WTC11 (cell line): ENCODE measurements around the gene WDR87. TPM values are rescaled to one million over a fixed set of nuclear protein-coding genes. Genes with fewer than 3 reads are reported as not detected.
A peak's percentile ranks its signal among the peaks of the same experiment; 100 is the strongest.

ENCODE experiments used
- ATAC-seq: fragments of 200-7000 bp; cut with Tn5 transposase; 2 replicates; pipeline ENCODE4 v1.10.0; 2021; ENCODE audit warnings: mild to moderate bottlenecking, moderate library complexity
- CTCF ChIA-PET: fragments of 300-600 bp; sonication (Branson Sonifier 250); formaldehyde crosslinking; loops from one replicate; lab custom pipeline; 2021; ENCODE audit warnings: antibody characterized with exemption; lab: Charles Lee
- POLR2A ChIA-PET: fragments of 350-600 bp; sonication (Branson Sonifier 250); formaldehyde crosslinking; loops from one replicate; lab custom pipeline; 2021; ENCODE audit warnings: antibody characterized with exemption; lab: Charles Lee
- DNase-seq: peaks from one replicate; pipeline ENCODE4 v3.0.0; 2021; ENCODE audit warnings: low spot score
- H3K27ac Mint-ChIP-seq: 2 replicates; pipeline ENCODE4 v1.8.0; 2021; ENCODE audit warnings: mixed read lengths
- H3K27me3 Mint-ChIP-seq: 2 replicates; pipeline ENCODE4 v1.8.0; 2021; ENCODE audit warnings: low read depth, mild to moderate bottlenecking, moderate library complexity, mixed read lengths
- H3K36me3 Mint-ChIP-seq: 2 replicates; pipeline ENCODE4 v1.8.0; 2021; ENCODE audit warnings: mixed read lengths
- H3K4me1 Mint-ChIP-seq: 2 replicates; pipeline ENCODE4 v1.8.0; 2022; ENCODE audit warnings: mixed read lengths
- H3K4me3 Mint-ChIP-seq: 2 replicates; pipeline ENCODE4 v1.8.0; 2021; ENCODE audit warnings: mild to moderate bottlenecking, moderate library complexity, mixed read lengths
- H3K9me3 Mint-ChIP-seq: 2 replicates; pipeline ENCODE4 v1.8.0; 2021; ENCODE audit warnings: mixed read lengths
- ESRRA ChIP-seq: sonication (generic); formaldehyde crosslinking; IDR thresholded peaks from 2 replicates; pipeline ENCODE4 v1.8.1; 2022; ENCODE audit warnings: mild to moderate bottlenecking, missing genetic modification reagents, borderline replicate concordance
- FOXP4 ChIP-seq: sonication (generic); formaldehyde crosslinking; IDR thresholded peaks from 2 replicates; pipeline ENCODE4 v1.8.0; 2022; ENCODE audit warnings: mild to moderate bottlenecking, missing genetic modification reagents
- MXD4 ChIP-seq: fragments of 250-450 bp; sonication (Bioruptor Pico); IDR thresholded peaks from 2 replicates; pipeline ENCODE4 v1.8.0; 2021; ENCODE audit warnings: mild to moderate bottlenecking, moderate library complexity, borderline replicate concordance
- NR1H2 ChIP-seq: sonication (generic); formaldehyde crosslinking; IDR thresholded peaks from 2 replicates; pipeline ENCODE4 v1.9.0; 2021; ENCODE audit warnings: mild to moderate bottlenecking, moderate library complexity, missing genetic modification reagents
- OVOL2 ChIP-seq: fragments of 250-450 bp; sonication (Bioruptor Pico); IDR thresholded peaks from 2 replicates; pipeline ENCODE4 v1.9.0; 2021; ENCODE audit warnings: mild to moderate bottlenecking, borderline replicate concordance
- SP1 ChIP-seq: sonication (generic); formaldehyde crosslinking; conservative IDR thresholded peaks from 2 replicates; pipeline ENCODE4 v1.8.1; 2022; ENCODE audit warnings: missing genetic modification reagents
- TEAD4 ChIP-seq: sonication (generic); formaldehyde crosslinking; IDR thresholded peaks from 2 replicates; pipeline ENCODE4 v1.8.0; 2022; ENCODE audit warnings: mild to moderate bottlenecking, missing genetic modification reagents
- ZBTB21 ChIP-seq: sonication (generic); formaldehyde crosslinking; IDR thresholded peaks from 2 replicates; pipeline ENCODE4 v1.8.1; 2023; ENCODE audit warnings: mild to moderate bottlenecking, missing genetic modification reagents, borderline replicate concordance
- ZNF121 ChIP-seq: sonication (generic); formaldehyde crosslinking; IDR thresholded peaks from 2 replicates; pipeline ENCODE4 v1.8.0; 2023; ENCODE audit warnings: missing genetic modification reagents
- ZNF532 ChIP-seq: fragments of 250-450 bp; sonication (Bioruptor Pico); IDR thresholded peaks from 2 replicates; pipeline ENCODE4 v1.9.0; 2021; ENCODE audit warnings: mild to moderate bottlenecking, borderline replicate concordance
- ZNF671 ChIP-seq: fragments of 250-450 bp; sonication (Bioruptor Pico); IDR thresholded peaks from 2 replicates; pipeline ENCODE4 v1.8.0; 2021; ENCODE audit warnings: mild to moderate bottlenecking
- total RNA-seq: library from RNA; stranded (reverse); gene quantifications from 3 replicates; pipeline ENCODE4 v1.2.3, GENCODE V29; 2021
- TF ChIP-seq, protein P1 (sequence below): sonication (generic); formaldehyde crosslinking; IDR thresholded peaks from 2 replicates; pipeline ENCODE4 v1.8.1; 2023; ENCODE audit warnings: mild to moderate bottlenecking, moderate library complexity, missing genetic modification reagents
- TF ChIP-seq, protein P2 (sequence below): sonication (generic); formaldehyde crosslinking; IDR thresholded peaks from 2 replicates; pipeline ENCODE4 v1.8.0; 2022; ENCODE audit warnings: mild to moderate bottlenecking, missing genetic modification reagents
- TF ChIP-seq, protein P3 (sequence below): sonication (generic); formaldehyde crosslinking; IDR thresholded peaks from 2 replicates; pipeline ENCODE4 v1.8.1; 2022; ENCODE audit warnings: mild to moderate bottlenecking, moderate library complexity, missing genetic modification reagents

The WDR87 gene
- total RNA-seq, 1 experiment from 2014 or later: not detected

GRCh38 chr19:37938353-37938752 lies 32.0 kb upstream of the WDR87 start:
- H3K9me3 Mint-ChIP-seq: peaks cover 40% of the 10 kb centered on the region
- ChIA-PET CTCF (interaction anchor here (2.0 kb wide), 1 partner anchor 31 kb away, joined by 5 read pairs; the partner anchor contains the start of genes SIPA1L3 and WDR87), POLR2A (no interaction called here)
- H3K36me3 Mint-ChIP-seq: peaks cover 46% of the 10 kb centered on the region
- no peak for DNase-seq
- H3K27ac Mint-ChIP-seq: no peak overlapping the region
- no peak for ATAC-seq
- H3K27me3 Mint-ChIP-seq: no peaks in the 10 kb centered on the region; the same call in 1 of the 2 replicates
- H3K4me3 Mint-ChIP-seq: no peak overlapping the region
- H3K4me1 Mint-ChIP-seq: peaks cover 10% of the 10 kb centered on the region
- no peak for TF ChIP-seq FOXP4 (CRISPR knock-in tag)
- TF ChIP-seq, protein P1, sequence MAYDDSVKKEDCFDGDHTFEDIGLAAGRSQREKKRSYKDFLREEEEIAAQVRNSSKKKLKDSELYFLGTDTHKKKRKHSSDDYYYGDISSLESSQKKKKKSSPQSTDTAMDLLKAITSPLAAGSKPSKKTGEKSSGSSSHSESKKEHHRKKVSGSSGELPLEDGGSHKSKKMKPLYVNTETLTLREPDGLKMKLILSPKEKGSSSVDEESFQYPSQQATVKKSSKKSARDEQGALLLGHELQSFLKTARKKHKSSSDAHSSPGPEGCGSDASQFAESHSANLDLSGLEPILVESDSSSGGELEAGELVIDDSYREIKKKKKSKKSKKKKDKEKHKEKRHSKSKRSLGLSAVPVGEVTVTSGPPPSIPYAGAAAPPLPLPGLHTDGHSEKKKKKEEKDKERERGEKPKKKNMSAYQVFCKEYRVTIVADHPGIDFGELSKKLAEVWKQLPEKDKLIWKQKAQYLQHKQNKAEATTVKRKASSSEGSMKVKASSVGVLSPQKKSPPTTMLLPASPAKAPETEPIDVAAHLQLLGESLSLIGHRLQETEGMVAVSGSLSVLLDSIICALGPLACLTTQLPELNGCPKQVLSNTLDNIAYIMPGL: no peak
- TF ChIP-seq NR1H2 (CRISPR knock-in tag): no peak
- no peak for TF ChIP-seq ZNF532
- no peak for TF ChIP-seq MXD4 (CRISPR knock-in tag)
- TF ChIP-seq SP1 (CRISPR knock-in tag): no peak
- no peak for TF ChIP-seq ZBTB21
- TF ChIP-seq, all 79 proteins: peak for 0

GRCh38 chr19:37936886-37937285 lies 30.5 kb upstream of the WDR87 start:
- DNase-seq (no peak), ATAC-seq (no peak)
- H3K4me1 Mint-ChIP-seq: peaks cover 23% of the 10 kb centered on the region
- no peaks in the 10 kb centered on the region; the same call in 1 of the 2 replicates for H3K27me3 Mint-ChIP-seq
- TF ChIP-seq, protein P2, sequence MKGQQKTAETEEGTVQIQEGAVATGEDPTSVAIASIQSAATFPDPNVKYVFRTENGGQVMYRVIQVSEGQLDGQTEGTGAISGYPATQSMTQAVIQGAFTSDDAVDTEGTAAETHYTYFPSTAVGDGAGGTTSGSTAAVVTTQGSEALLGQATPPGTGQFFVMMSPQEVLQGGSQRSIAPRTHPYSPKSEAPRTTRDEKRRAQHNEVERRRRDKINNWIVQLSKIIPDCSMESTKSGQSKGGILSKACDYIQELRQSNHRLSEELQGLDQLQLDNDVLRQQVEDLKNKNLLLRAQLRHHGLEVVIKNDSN (CRISPR knock-in tag): no peak
- TF ChIP-seq ZNF671 (CRISPR knock-in tag) (no peak), ZNF121 (CRISPR knock-in tag) (peak; percentile 39; the same call in 1 of the 2 replicates), OVOL2 (CRISPR knock-in tag) (no peak), TEAD4 (CRISPR knock-in tag) (no peak), ESRRA (CRISPR knock-in tag) (no peak)
- TF ChIP-seq, protein P3, sequence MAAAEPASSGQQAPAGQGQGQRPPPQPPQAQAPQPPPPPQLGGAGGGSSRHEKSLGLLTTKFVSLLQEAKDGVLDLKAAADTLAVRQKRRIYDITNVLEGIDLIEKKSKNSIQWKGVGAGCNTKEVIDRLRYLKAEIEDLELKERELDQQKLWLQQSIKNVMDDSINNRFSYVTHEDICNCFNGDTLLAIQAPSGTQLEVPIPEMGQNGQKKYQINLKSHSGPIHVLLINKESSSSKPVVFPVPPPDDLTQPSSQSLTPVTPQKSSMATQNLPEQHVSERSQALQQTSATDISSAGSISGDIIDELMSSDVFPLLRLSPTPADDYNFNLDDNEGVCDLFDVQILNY (CRISPR knock-in tag): no peak
- H3K36me3 Mint-ChIP-seq: peaks cover 46% of the 10 kb centered on the region
- ChIA-PET POLR2A (no interaction called here), CTCF (no interaction called here)
- no peak overlapping the region for H3K27ac Mint-ChIP-seq
- peaks cover 40% of the 10 kb centered on the region for H3K9me3 Mint-ChIP-seq
- no peak overlapping the region for H3K4me3 Mint-ChIP-seq
